ENCODE results near the gene WDR5.

DNA sequence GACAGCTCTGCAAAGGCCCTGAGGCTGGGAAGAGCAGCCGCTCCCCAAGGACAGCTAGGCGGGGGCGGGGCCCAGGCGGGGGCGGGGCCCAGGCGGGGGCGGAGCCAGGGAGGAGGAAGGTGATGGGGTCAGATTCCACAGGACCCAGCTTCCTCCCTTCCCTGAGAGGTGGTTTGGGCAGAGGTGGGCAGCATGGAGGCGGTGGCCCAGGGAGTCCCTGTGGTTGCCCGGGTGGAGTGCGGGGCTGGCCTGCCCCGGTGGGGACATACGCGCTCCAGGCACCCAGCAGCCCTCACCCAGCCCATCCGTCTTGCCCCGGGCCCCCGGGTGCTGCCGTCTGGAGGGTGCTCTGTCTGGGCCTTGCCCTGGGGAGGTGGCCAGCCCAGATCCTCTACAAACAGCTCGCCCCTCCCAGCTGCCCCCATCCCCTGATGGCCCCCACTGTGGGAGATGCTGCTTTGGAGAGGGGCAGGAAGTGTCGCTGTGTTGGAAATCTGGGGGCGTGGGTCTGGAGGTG lies 39.5 kb downstream of the WDR5 start:
- TF ChIP-seq, protein P1, sequence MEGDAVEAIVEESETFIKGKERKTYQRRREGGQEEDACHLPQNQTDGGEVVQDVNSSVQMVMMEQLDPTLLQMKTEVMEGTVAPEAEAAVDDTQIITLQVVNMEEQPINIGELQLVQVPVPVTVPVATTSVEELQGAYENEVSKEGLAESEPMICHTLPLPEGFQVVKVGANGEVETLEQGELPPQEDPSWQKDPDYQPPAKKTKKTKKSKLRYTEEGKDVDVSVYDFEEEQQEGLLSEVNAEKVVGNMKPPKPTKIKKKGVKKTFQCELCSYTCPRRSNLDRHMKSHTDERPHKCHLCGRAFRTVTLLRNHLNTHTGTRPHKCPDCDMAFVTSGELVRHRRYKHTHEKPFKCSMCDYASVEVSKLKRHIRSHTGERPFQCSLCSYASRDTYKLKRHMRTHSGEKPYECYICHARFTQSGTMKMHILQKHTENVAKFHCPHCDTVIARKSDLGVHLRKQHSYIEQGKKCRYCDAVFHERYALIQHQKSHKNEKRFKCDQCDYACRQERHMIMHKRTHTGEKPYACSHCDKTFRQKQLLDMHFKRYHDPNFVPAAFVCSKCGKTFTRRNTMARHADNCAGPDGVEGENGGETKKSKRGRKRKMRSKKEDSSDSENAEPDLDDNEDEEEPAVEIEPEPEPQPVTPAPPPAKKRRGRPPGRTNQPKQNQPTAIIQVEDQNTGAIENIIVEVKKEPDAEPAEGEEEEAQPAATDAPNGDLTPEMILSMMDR (IDR thresholded peaks at IDR 0.05), result no peak
- no peak for TF ChIP-seq POLR2A (IDR thresholded peaks at IDR 0.05)

Data from breast epithelium (tissue), 3 donors.